ENCODE results near the gene MYRF.

DNA sequence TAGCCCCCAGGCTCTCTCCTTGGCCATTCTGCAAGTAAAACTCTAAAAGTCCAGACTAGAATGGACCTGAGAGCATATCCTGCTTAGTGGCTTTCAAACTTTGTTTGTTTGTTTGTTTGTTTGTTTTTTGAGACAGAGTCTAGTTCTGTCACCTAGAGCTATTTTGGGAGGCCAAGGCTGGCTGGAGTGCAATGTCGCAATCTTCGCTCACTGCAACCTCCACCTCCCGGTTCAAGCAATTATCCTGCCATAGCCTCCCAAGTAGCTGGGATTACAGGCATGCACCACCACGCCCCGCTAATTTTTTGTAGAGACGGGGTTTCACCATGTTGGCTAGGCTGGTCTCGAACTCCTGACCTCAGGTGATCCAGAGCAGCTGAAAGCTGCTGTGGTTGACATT lies 43.3 kb upstream of the MYRF start:
- TF ChIP-seq, protein P1, sequence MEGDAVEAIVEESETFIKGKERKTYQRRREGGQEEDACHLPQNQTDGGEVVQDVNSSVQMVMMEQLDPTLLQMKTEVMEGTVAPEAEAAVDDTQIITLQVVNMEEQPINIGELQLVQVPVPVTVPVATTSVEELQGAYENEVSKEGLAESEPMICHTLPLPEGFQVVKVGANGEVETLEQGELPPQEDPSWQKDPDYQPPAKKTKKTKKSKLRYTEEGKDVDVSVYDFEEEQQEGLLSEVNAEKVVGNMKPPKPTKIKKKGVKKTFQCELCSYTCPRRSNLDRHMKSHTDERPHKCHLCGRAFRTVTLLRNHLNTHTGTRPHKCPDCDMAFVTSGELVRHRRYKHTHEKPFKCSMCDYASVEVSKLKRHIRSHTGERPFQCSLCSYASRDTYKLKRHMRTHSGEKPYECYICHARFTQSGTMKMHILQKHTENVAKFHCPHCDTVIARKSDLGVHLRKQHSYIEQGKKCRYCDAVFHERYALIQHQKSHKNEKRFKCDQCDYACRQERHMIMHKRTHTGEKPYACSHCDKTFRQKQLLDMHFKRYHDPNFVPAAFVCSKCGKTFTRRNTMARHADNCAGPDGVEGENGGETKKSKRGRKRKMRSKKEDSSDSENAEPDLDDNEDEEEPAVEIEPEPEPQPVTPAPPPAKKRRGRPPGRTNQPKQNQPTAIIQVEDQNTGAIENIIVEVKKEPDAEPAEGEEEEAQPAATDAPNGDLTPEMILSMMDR (IDR thresholded peaks at IDR 0.05), result no peak
- TF ChIP-seq EZH2 (IDR thresholded peaks at IDR 0.05; ENCODE audit: borderline replicate concordance, insufficient read depth, low read depth, low read length, poor library complexity, severe bottlenecking), result no peak

All from B cell (primary cell).